ENCODE results near the gene PHF1.

GRCh38 chr6:33423777-33424176 lies 13.0 kb downstream of the PHF1 start:
- TF ChIP-seq CTCF (conservative IDR thresholded peaks at IDR 0.05; ENCODE audit: low read length) (no peak), EZH2phosphoT487 (IDR thresholded peaks at IDR 0.05; ENCODE audit: borderline replicate concordance) (no peak)

Measured in Loucy (cell line).